ENCODE data around the gene DDX19B. TPM values are rescaled to one million over a fixed set of nuclear protein-coding genes. Genes with fewer than 3 reads are reported as not detected.

Gene DDX19B
- polyA plus RNA-seq, 2 of the 4 experiments (the other 2 are of a cell fraction) = 26.9 to 50.6 TPM

- H3K4me2 ChIP-seq = no peak overlapping the region
- CTCF ChIA-PET = interaction anchor here (0.8 to 2.2 kb wide), 4 partner anchors 11 to 322 kb away, joined by 3 to 10 read pairs (median 4); partner anchors contain the start of gene DDX19A
- peaks cover 4% of the 10 kb centered on the region; the same call in 1 of the 3 replicates for H3K4me1 ChIP-seq
- WGBS (ENCODE audit: missing lambda C conversion rate) = 96% methylated on average over 1 of the region's 1 CpG
- H3K4me3 ChIP-seq = no peak overlapping the region
- no peaks in the 10 kb centered on the region for H3K9me3 ChIP-seq
- no peak for FAIRE-seq
- H3K27ac ChIP-seq = peak overlapping the region in 1 of 2 experiments; percentile 55; a peak in 1 of 6 replicates
- POLR2A ChIA-PET = no interaction called here
- no peak for DNase-seq (ENCODE audit: low read depth in 1 of 2, low spot score in 1 of 2)
- ATAC-seq = no peak
- TF ChIP-seq SREBF2 (IDR thresholded peaks at IDR 0.05) (no peak), KDM5A (IDR thresholded peaks at IDR 0.05) (no peak), EHMT2 (IDR thresholded peaks at IDR 0.05; ENCODE audit: low read depth) (no peak), RNF2 (IDR thresholded peaks at IDR 0.05; ENCODE audit: borderline replicate concordance, low read depth) (no peak), CTCF (IDR thresholded peaks at IDR 0.05) (no peak), MAX (IDR thresholded peaks at IDR 0.05) (no peak), ESRRA (IDR thresholded peaks at IDR 0.05; ENCODE audit: borderline replicate concordance, low read length) (no peak), MYC (IDR thresholded peaks at IDR 0.05; ENCODE audit: borderline replicate concordance, low read length) (no peak), FOSB (CRISPR knock-in tag; IDR thresholded peaks at IDR 0.05) (no peak), HOXA7 (CRISPR knock-in tag; IDR thresholded peaks at IDR 0.05) (no peak), TP53 (CRISPR knock-in tag; IDR thresholded peaks at IDR 0.05) (no peak), PBX3 (IDR thresholded peaks at IDR 0.05) (no peak)
Measured at GRCh38 chr16:70331091-70331490, 32.1 kb downstream of the DDX19B start.

GRCh38 chr16:70331588-70332358 lies 32.8 kb downstream of the DDX19B start:
- no peak overlapping the region for H3K4me2 ChIP-seq
- 66% methylated on average over 9 of the region's 9 CpGs for WGBS (ENCODE audit: missing lambda C conversion rate)
- ChIA-PET POLR2A (no interaction called here), CTCF (interaction anchor here (0.8 to 2.2 kb wide), 5 partner anchors 10 to 321 kb away, joined by 3 to 10 read pairs (median 4); partner anchors contain the start of gene DDX19A)
- TF ChIP-seq RAD21 (conservative IDR thresholded peaks at IDR 0.05 in 1 of 2, IDR thresholded peaks at IDR 0.05 in 1 of 2) (peak; percentile 29 to 34; a peak in 2 of 5 replicates), GATA3 (IDR thresholded peaks at IDR 0.05; ENCODE audit: borderline replicate concordance) (no peak), E2F6 (IDR thresholded peaks at IDR 0.05; ENCODE audit: borderline replicate concordance, low read depth) (no peak), CTCF (IDR thresholded peaks at IDR 0.05) (peak; percentile 50), ZNF302 (CRISPR knock-in tag; IDR thresholded peaks at IDR 0.05) (no peak), KDM5A (IDR thresholded peaks at IDR 0.05) (no peak)
- no peak for DNase-seq (ENCODE audit: low read depth in 1 of 2, low spot score in 1 of 2)
- FAIRE-seq = no peak
- peak; percentile 91 for ATAC-seq
- peaks cover 4% of the 10 kb centered on the region; the same call in 1 of the 3 replicates for H3K4me1 ChIP-seq
- no peak overlapping the region for H3K4me3 ChIP-seq
- no peaks in the 10 kb centered on the region for H3K9me3 ChIP-seq
- peak overlapping the region in 1 of 2 experiments; percentile 55; a peak in 3 of 6 replicates for H3K27ac ChIP-seq

All from A549 (cell line).